HG03571 (cell line): ENCODE measurements around the gene ECEL1.

Experiments
- ATAC-seq: cut with Tn5 transposase; IDR thresholded peaks from one replicate; pipeline ENCODE4 v1.9.1; 2021; ENCODE audit not compliant: unreplicated experiment

The ECEL1 gene

DNA sequence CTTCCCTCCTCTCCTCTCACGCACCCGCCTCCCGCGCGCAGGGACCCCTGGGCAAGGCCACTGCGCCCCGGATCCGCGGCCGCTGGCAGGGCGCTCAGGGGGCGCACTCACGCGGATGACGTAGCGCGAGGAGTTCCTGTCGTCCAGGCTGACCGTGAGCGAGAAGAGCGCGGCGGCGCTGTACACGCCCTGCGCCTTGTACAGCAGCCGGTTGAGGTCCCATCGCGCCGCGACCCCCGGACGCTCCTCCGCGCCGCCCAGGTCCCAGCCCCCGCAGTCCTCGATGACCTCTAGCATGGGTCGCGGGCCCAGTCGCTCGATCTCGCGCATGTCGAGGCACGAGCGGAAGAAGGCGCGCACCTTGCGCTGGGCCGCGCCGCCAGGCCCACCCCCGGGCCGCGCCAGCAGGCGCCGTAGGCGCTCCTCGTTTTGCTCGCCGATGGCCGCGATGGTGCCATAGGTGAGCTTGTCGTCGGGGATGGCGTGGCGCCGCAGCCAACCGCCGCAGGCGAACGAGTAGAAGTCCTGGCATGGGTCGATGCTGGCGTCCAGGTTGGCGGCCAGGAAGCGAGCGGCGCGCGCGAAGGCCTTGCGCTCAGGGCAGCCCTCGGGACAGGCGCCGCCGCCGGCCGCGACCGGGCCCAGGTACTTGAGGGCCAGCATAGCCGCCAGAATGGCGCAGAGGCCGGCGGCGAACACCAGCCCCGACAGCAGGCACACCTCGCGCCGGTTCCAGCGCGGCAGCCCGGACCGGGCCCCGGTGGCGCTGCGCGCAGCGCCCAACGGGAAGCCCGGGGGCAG is 1.7 kb downstream of the ECEL1 start:
- no peak for ATAC-seq

GRCh38 chr2:232485348-232485756 is 2.3 kb downstream of the ECEL1 start:
- ATAC-seq: no peak

- no peak for ATAC-seq
These were observed 2.8 kb downstream of the ECEL1 start for GRCh38 chr2:232484628-232485347.

- ATAC-seq: no peak
These were observed 3.6 kb downstream of the ECEL1 start for GRCh38 chr2:232483923-232484627.

DNA sequence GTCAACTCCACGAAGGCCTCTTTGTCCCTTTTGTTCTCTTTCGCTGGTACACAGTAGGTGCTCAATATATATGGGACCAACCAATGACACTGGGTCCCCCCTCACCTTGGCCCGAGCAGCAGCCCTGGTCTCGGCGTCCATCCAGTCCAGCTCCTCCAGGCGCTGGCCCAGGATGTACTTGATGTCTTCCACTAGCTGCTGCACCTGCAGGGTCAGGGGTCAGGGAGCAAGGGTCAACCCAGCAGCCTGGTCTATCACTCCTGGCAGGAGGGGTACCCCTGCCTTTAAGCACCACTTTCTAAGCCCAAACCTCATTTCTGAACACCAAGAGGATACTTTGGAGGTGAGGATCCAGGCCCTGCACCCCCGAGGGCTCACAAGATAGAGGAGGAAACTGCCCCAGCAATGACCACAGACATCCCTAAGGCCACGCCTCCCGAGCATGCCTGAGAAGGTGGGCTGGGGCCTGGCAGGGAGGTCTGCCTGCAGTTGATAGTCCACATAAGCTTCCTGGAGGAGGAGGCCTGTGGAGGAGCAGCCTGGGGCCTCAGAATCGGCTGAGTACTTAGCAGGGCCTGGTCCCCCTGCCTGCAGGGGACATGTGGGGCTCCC is 4.2 kb downstream of the ECEL1 start:
- no peak for ATAC-seq

DNA sequence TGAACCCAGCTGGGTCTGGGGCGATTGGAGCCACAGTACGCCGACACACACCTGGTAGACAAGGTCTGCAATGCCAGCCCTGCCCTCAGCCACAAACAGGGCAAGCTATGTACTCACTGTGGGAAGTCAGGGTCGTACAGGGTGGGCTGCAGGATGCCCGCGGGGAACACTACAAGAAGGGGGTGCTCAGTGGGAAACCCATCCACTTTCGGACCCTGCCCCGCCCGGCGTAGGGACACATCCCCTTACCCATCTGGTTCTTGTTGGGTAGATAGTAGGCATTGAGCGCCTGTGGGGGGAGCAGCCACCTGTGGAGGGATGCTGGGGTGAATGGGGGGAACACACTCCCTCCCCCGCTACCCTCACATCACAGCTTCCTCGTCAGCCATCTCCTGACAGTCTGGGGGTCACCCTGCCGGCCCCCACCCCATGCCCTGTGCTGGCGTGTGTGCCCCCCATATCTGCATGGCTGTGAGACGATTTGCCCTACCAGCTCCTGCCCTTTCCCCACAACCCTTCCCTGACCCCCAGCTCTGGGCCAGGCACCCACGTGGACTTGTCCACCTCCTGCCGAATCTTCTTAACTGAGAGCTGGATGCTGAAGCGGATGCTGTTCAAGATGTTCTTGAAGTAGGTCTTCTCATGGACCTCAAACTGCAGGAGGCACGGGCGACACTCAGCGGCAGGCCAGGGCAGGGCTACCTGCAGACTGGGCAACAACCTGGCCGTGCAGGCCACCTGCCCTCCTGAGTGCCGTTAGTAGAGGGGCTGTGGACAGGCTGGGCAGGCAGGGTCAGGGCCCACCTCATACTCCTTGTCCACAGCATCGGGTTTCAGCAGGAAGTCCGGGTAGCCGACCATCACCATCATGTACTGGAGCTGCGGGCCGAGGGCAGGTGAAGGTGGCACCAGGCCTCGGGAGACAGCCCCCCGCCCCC is 5.1 kb downstream of the ECEL1 start:
- ATAC-seq: no peak

DNA sequence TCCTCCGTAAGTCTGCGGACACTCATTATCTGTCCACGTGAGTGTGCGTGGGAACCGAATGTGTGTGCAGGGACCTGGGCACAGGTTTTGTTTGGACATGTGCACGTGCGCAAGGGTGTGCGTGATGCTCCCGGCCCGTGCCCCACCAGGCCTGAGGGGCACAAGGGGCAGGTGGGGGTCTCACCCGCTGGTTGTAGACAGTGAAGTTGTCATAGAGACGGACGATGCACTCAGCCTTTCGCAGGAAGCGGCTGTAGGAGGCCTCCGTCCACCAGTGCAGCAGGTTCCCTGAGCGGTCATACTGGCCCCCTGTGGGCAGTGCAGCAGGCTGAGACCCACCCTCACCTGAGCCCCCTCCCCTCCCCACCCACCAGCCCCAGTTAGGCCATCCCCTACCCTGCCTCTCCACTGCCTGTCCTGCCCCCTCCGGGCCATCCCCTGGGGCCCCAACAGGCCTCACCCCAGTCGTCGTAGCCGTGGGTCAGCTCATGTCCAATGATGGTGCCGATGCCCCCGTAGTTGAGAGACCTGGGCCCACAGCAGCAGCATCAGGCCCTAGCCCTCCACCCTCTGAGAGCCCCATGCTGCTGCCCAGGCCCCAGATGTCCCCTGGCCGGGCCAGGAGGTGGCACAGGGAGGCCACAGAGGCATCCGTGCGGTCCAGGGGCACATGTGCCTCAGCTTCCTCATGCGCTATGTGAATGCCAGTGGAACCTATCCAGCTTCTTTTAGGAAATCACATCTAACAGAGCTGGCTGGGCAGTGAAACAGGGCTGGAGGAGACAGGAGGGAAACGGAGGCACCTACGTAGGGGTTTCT is 6.1 kb downstream of the ECEL1 start:
- ATAC-seq: no peak

GRCh38 chr2:232480201-232481190 is 7.1 kb downstream of the ECEL1 start:
- ATAC-seq: no peak

DNA sequence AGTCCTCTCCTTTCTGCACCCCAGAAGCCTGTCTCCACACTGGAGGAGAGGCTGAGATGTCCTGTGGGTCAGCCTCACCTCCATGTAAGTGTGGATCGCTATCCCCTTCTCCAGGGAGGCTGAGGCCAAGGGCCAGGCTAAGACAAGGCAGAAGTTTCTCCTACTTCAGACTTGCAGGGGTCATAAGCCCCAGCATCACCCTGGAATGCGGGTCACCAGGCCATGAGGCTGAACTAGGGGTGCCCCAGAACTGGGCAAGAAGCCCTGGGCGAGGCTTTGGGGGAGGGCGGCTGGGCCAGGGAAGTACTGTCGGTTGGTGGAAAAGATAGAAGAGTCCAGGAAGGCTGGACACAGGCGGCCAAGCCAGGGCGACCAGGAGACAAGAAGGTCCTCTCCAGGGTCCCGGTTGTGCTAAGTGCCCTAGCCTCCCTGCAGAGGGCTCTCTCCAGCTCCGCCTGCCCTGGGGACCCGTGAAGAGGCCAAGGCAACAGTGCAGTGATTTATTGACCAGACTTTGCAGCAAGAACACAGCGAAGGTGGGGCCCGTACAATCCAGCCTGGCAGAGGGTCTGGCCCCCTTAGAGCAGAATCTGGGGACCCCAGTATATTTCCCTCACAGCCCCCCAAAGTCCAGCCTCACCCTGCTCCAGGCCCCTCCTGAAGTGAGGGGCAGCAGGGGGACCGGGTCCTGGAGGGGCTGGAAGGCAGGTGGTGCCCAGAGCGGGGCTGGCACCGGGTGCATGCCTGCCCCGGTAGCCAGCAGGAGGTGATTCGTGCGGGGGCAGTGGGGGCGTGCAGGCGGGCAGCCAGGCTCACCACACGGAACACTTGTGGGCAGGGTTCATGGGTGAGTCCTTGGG is 8.1 kb downstream of the ECEL1 start:
- no peak for ATAC-seq

DNA sequence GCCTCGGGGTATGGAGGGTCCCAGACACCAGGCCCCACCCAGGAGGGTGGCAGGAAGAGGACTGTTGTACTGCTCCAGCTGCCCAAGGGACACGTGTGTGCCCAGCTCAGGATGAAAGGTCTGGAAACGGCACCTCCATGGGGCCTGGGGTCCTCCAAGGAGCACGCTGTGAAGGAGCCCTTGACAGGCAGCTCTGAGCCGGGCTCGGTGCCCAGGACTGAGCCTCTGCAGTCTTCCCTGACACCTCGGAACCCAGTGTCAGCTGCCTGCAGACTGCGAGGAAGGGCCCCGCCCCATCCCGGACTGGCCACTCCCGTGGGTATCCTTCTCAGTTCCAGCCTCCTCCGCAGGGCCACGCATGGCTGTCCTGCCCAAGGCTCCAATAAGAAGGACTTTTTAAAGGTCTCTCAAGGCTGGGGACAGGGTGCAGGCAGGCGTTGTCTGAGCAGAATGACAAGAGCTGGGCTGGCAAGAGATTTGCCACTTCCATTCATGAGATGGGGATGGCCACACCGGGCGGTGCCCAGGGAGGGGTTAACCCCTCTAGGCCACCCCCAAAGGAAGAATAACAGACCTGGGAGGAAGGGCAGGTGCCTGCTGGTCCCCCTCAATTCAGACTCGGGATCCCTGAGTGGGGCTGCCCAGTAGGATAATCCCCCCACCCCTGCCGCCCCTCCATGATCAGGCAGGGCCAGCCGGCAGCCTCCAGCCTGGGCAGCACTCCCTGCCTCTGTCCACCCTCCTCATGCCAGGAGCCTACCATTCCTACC is 8.9 kb downstream of the ECEL1 start:
- ATAC-seq: no peak

GRCh38 chr2:232477751-232478510 is 9.7 kb downstream of the ECEL1 start:
- ATAC-seq: no peak

DNA sequence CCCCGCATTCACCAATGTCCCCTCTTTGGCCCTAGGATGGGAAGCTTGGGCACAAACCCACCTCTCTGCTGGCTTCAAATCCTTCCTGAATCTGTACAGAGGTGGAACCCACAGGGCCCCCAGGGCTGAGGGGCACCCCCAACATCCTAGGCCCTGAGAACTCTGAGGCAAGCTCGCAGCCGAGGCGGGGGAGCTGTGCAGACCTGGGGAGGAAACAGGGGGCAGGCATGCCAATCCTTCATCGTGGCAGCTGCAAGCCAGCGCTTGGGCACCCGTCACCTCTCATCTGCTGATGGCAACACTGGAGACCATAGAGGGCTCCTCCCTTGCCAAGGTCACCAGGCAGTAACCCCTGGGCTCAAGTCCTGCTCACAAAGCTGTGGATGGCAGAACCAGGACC is 10.8 kb downstream of the ECEL1 start:
- ATAC-seq: no peak

DNA sequence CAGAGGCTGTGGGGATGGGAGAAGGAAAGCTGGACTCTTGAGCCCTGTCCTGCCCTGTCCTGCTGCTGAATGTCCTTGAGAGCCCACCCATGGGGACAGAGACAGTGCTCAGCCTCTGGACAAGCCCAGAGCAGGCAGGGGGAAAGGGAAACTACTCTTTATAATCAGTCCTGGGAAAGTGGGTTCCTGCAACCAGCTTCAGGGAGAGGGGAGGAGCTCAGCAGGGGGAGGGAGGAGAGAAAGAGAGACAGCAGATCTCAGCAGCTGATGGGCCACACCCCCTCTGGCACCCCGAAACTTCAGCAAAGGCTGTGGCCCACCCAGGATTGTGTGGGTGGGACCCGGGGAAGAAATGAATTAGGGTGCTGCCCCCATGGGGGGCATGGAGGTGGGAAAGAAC is 11.6 kb downstream of the ECEL1 start:
- no peak for ATAC-seq

DNA sequence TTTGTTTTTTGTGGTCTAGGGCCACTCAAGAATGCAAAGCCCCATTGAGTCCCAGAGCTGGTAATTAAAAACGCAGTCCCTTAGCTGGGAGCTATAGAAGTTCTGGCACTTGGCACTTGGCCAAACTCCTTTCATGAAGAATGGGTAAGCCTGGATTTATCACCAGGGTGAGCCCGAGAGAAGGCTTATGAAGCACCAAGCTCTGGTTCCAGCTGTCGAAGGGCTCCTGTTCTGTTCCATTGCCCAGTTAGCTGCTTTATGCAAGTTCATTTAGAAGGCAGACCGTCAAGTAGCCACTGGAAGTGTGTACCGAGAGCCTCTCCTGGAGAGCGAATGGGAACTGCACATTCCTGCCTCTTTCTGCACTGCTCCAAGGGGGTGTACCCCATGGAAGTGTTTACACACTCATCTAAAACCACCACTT is 14.2 kb downstream of the ECEL1 start:
- no peak for ATAC-seq

GRCh38 chr2:232466221-232466620 is 21.4 kb downstream of the ECEL1 start:
- no peak for ATAC-seq

GRCh38 chr2:232465061-232465460 is 22.6 kb downstream of the ECEL1 start:
- ATAC-seq: no peak
